ENCODE measurements around the gene DENND1A.
"Not testable (repeated sequence)": the region's sequence is repeated elsewhere in the genome, so short reads cannot be mapped to it uniquely, and the experiment has no call there.

The DENND1A gene

DNA sequence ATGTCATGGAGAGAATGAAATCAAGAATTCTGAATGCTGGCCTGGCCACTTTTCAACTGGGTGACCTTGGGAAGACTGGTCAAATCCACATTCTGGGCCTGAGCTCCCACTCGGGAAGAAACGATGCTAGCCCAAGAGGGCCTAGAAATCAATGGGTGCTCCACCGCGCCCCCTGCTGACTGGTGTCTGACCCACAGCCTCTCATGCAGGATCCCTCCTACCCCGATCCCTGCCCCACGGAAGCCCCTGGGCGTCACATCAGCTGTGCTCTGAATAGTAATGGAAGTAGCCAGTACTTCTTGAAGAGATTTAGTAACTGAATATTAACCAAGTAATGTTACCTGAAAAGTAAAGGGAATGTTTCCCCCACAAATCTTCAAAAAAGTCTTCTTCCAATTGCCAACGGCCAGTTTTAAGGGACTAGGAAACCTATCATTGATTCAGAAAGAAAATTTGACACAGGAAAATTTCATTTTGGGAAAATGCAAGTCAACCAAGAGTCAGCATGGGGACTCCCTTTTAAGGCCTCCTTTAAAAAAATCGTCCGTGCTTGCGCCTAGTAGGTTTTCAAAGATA is 530.0 kb downstream of the DENND1A start:
- no peak for DNase-seq (ENCODE audit: low read depth in 3 of 3, low spot score in 1 of 3)

DNA sequence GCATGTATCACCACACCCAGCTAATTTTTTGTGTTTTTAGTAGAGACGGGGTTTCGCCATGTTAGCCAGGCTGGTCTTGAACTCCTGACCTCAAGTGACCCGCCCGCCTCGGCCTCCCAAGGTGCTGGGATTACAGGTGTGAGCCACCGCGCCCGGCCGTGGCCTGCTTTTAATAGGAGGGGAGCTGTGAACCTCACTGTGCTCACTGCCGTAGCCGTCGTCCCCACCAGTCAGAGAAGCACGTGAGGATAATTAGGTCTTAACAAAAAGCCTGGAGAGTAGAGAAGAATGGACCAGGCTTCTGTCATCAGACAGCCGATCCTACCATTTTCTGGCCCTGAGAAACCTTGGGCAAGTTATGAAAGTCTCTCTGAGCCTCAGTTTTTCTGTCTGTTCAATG is 531.0 kb downstream of the DENND1A start:
- not testable (repeated sequence) for DNase-seq (ENCODE audit: low read depth in 3 of 3, low spot score in 1 of 3)

DNA sequence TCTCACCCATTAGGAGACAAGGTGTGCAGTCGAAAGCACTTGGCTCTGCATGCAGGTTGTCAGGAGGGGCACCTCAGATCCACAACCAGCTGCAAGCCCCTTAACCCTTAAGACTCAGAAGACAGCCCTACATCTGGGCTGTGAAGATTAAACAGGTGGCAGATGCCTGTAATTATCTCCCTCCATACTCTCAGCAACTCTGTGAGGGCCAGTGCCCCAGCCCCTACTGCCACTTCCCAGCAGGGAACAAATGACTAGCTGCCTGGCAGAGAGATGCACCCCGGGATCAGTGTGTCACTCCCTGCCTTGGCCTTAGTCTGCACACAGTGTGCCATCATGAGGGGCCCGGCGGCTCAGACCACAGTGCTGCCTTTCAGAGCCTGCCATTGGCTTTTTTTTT is 532.0 kb downstream of the DENND1A start:
- DNase-seq (ENCODE audit: low read depth in 3 of 3, low spot score in 1 of 3), result no peak

DNA sequence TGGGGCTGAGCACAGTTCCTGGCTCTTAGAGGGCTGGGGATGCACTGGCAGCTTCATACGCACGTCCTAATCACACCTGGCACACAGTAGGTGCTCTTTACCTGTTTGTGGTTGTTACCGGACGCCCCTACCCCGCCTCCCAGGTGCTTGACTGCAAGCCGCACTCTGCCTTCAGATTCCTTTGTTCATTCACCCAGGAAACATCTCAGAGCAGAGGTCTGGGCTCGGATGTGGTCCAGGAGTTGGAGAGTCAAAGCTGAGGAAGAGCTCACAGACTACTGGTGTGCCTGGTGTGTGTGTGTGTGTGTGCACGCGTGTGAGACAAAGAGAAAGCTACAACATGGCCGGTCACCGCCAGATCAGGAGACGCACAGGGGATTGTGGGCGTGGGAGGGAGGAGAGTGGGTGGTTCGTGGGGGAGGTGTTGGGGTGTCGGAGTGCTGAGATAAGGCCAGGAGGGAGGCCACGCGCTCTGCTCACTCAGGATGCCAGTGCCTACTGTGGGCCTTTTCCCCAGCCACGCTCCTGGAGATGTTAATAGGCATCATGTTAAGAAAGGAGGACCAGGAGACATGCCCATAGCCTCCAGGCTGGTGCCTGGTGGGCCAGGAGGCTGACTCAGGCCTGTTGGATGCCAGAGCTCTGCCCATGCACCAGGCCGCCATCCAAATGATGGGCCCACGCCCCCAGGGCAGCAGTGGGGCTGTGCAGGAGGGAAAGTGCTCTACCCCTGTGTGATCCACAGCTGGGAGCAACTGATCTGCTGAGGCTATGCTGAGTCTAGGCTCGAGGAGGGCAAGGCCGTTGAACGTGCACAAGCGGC is 534.0 kb downstream of the DENND1A start:
- DNase-seq (ENCODE audit: low read depth in 3 of 3, low spot score in 1 of 3), result no peak

DNA sequence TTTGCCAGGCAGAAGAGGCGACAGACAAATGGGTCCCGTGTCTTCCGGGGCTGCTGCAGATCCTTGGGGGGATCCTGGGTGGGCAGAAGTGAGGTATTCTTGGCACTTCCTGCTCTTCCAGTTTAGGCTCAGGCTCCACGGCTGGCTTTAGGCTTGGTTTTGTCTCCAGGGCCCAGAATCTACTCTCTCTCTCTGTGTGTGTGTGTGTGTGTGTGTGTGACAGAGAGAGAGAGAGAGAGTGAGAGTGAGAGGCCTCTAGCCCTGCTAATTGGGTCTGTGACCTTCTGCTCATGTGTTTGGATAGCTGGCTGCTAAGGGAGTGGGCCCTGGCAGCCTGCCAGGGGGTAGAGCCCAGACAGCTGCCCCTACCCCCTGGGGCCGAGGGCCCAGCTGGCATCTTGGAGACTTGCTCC is 534.6 kb downstream of the DENND1A start:
- no peak for DNase-seq (ENCODE audit: low read depth in 3 of 3, low spot score in 1 of 3)

DNA sequence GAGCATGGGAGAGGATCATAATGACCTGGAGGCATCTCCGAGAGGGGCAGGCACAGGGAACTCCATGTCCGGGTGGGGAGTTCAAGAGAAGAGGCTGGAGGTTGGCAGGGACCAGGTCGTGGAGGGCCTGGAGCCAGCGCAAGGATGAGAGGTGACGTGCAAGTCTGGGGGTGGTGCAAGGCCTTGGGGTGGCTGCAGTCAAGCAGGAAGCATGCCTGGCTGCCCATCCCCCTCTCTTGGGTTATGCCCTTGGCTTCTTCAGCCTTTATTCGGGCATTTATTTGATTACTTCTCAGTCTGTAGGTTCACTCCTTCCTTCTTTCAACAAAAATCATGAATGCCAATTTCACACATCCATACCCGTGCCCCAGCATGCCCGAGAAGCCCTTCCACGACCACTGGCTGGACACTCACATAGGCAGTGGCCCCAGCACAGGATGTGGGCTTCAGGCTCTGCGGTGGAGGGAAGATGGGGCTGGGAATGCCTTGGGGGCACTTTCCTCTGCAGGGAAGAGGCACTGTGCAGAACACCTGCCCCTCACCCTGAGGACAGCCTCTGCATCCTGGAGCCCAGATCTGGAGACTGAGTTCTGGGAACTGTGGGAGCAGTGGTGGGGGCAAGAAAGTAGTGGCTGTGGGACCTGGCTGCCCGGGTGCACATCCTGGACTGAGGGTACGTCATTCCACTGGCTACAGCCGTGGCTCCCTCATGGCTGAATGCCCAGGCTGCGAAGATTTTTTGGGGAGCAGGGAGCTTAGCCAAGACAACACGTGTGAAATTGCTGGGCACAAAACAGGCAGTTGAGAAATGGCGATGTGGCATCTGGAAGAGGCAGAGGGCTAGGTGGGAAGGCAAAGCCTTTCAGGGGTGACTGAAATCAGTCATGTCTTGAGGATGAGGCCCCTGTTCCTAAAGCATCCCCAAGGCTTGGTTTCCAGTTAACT is 535.4 kb downstream of the DENND1A start:
- no peak for DNase-seq (ENCODE audit: low read depth in 3 of 3, low spot score in 1 of 3)

DNA sequence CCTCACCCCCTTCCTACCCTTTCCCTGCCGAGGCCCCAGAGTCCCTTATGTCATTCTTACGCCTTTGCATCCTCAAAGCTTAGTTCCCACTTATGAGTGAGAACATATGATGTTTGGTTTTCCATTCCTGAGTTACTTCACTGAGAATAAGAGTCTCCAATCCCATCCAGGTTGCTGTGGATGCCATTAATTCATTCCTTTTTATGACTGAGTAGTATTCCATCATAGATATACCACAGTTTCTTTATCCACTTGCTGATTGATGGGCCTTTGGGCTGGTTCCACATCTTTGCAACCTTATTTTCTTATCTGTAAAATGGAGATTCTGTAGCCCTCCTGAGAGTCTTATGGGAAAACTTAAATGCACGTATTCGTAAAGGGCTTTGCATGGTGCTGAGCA is 537.1 kb downstream of the DENND1A start:
- DNase-seq (ENCODE audit: low read depth in 3 of 3, low spot score in 1 of 3), result no peak

DNA sequence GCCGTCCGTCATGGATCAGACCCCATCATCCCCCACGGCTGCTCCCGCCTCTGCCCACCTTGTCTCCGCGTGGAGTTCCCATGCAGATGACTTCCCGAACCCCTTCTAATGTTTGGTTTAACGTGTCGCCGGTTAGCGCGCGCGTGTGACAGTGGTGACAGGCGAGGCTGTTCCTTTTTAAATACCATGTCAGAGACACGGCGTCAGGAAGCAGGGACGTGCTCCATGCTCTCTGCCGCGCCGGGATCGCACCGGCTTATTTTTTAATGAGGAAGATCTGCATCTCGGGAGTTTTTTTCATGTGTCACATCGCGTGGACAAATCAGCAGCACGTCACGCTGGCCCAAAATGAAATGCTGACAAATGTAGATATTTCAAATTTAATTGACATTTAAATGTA is 538.0 kb downstream of the DENND1A start:
- no peak for DNase-seq (ENCODE audit: low read depth in 3 of 3, low spot score in 1 of 3)

DNA sequence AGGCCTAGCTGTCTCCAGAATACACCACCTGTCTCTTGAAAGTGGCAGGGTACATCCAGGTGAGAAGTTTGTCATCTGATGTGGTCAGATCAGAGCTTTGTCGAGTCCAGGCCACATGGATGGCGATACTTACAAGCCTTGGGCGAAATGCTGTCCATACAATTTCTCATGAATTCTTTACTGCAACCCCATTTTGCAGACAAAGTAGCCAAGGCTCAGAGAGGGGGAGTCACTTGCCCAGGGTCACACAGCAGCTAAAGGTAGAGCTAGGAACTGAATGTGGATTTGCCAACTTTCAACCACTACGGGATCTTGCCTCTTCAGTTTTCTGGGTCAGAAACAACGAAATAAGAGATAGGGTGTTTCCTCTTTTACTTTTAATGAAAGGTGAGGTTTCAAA is 538.7 kb downstream of the DENND1A start:
- DNase-seq (ENCODE audit: low read depth in 3 of 3, low spot score in 1 of 3), result no peak

DNA sequence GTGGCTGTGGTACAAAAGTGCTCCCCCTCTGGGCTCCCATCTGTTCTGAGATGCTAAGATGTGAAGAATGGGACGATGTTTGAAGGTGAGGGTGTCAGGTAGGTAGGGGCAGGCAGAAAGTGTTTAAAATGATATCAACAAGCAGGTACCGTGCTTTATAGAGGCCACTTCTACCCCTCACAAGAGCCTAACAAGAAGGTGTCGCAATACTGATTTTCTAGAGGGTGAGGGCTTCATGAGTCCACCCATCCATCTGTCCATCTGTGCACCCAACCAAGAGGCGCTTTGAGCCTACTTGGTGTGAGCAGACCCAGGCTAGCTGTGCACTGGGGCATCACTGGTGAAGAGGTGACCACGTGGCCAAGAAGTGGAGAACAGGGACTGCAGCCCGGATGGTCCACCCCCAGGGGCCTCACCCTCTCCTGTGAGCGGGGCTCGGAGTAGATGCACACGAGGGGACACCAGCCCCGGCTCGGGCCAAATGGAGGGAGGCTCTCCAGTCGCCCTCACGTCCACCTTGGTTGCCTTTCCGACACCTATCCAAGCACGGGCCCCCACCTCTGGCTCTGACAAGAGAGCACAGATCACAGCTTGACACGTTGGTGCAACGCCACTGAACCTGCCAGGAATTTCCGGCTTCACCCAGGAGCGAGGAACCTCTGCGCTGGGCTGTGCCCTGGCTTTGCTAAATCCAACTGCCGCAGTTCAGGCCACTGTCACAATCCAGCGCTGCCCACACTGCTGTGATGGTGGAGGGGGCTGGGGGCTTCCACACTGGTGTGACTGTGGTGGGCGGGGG is 539.4 kb downstream of the DENND1A start:
- DNase-seq (ENCODE audit: low read depth in 3 of 3, low spot score in 1 of 3), result no peak

DNA sequence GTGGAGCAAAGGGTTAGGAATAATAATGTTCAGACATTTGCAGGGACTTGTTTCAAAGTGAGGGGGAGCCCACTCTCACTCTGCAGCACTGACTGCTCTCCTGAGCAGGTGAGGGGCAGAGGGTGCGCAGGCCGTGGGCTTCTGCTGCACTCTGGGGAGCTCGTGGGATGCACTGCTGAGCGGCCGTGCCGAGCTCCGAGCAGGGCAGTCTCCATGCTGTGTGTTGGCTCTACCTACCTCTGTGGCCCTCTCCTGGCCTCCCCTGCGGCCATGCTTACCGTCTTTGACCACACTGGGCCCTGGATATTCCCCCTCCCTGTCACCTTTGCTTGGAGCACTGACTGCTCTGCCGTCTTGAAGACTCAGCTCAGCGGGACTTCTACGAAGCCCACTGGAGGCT is 540.2 kb downstream of the DENND1A start:
- no peak for DNase-seq (ENCODE audit: low read depth in 3 of 3, low spot score in 1 of 3)

DNA sequence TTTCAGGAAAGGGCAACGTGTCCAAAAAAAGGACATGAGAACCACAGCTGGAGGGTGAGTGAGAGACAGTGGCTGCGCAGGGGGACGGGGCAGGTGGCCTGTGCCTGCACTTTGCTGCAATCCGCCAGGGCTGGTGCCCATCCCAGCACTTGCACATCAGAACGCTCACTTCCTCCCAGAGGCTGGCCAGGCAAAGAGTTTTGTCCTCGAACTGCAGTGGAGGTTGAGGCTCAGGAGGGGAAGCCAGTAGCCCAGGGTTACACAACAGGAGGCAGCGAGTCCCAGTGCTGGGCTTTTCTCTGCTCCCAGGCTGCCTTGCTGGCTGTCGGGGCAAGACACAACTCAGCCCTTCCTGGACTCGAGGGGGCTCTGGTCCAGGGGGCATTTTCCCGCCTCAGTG is 540.9 kb downstream of the DENND1A start:
- no peak for DNase-seq (ENCODE audit: low read depth in 3 of 3, low spot score in 1 of 3)

DNA sequence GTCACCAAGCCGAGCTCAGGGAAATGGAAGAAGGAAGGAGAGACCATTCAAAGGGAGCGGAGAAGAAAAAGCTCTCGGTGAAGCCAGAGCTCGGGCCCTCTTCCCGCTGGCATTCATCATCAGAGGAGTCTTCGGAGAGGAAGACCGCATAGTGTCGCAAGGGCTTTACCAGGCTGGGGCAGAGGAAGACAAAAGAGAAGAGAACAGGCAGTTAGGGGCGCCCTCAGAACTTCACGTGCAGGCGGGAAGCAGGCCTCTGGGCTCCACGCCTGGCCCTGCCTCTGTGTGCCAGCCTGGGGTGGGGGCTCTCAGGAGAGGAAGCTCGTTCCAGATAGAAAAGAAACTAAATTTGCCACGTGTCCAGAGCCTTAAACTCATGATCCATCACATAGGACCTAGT is 542.2 kb downstream of the DENND1A start:
- DNase-seq (ENCODE audit: low read depth in 3 of 3, low spot score in 1 of 3), result no peak

DNA sequence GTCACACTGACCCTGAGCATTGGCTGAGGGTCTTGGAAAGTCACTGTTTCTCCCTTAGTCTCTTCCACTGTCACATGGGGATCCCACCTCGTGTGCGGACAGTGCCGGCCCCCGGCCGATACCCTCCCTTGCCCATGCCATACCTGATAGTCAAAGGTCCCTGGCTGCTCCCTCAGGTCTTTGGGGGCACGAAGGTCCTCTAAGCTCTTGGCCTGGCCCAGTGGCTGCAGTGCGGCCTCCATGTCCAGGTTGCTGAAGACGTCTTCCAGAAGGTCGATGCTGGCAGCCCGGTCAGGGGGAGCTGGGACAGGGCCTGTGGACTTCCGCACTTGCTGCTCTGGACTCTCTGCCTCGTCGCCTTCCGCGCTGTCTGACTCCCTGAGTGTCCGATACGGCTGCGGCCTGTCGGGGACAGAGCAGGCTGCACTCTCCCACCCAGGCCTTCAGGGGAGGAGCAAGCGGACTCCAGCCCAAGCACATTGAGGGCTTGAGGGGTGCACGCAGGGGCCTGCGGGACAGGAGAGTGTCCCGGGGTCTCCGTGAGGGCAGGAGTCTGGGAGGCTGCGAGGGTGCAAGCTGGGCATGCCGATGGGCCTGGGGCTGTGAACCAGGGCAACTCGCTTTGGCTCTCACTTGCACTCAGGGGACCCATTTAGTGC is 546.3 kb downstream of the DENND1A start:
- DNase-seq (ENCODE audit: low read depth in 3 of 3, low spot score in 1 of 3), result no peak

DNA sequence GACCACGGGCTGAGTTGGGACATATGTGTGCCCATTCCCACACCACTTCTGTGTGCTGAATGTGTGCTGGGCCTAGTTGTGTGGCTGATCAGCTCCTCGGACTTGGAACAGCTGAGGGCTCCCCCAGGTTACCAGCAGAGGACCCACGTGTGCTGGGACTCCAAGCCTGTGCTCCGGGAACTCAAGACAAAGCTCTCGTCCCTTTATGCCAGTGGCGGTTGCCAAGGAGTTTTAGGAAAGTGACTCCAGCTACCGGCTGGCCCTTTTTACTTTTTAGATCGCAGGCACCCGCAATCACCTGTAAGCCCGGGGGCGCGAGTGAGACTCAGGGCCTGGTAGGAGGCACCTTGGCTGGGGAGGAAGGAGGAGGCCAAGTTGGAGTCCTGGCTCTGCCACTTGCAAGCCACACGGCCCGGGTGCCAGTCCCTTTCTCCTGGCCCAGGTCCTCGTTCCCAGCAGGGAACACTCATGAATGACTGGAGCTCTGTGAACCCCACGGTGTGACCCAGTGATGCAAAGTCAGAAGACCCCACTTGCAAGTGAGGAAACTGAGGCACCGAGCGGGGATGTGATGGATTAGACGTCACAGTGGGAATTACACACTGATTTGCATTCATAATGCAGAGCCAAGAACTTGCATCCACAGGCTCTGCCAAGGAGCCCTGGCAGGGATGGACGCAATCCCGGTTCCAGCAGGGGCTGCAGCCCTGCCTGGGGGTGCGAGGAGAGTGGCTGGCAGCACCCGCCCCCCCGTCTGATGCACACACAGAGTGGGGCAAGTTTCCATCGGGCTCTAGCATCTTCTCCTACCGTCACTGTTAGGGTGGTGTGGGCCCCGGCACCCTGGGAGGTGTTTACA is 547.0 kb downstream of the DENND1A start:
- no peak for DNase-seq (ENCODE audit: low read depth in 3 of 3, low spot score in 1 of 3)

DNA sequence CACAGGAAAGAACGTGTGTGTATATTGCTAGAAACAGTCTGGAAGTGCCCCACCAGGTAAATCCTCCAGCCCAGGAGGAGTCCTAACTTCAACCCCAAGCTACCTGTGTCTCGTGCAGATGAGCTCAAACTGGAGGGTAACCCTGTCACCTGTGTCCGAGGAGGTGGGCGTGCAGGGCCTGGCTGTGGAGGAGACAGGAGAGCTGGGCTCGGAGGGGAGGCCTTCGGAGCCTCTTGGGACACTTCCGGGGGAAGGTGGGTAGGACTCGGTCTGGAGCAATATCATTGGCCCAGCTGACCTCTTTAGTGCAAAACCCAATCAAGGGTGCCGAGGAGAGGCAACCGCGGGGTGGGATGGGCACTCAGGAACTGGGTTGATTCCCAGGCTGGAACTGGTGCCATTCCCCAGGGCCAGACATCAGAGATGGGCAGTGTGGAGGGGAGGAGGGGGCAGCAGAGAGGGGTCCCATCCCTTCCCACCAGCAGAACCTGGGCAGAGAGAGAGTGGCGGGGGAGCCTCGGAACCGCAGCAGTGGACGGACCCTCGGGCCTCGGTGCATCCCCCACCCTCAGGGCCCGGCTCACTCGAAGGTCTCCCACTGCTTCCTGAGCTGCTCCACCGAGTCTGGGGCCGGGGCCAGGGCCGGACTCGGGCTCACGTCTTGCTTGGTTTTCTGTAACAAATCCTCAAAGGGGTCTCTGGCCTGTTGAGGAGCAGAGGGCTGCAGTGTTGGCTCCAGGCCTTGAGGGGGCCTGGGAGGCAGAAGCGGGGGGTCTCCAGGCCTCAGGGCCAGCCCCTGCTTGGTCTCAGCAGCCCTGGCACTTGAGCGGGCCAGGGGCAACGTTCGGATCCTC is 548.8 kb downstream of the DENND1A start:
- DNase-seq (ENCODE audit: low read depth in 3 of 3, low spot score in 1 of 3), result no peak

DNA sequence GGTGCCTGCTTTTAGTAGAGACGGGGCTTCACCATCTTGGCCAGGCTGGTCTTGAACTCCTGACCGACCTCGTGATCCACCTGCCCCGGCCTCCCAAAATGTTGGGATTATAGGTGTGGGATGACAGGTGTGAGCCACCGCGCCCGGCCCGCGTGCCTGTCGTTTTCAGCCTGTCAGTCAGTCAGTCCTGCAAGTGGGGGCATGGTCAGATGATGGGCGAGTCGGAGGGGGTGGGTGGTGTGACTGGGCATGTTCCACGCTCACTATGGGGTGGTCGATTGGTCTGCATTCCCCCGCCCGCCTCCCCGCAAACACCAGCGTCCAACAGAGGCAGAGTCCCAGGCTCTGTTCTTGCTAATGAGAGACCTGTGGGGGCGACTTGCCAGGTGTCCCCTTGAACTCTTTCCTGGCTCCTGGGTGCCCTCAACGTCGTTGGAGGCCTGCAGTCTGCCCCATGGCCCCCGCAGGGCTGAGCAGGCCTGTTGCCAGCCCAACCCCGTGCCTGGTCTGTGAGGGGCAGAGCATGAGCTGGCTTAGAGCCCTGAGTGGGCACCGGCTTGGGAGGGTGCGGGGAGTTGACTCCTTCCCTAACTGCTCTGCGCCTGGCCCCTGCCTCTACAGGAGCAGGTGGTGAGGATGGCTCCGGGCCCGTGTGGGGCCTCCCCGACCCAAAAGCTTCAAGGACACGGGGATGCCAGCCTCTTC is 550.8 kb downstream of the DENND1A start:
- DNase-seq (ENCODE audit: low read depth in 3 of 3, low spot score in 1 of 3), result no peak

DNA sequence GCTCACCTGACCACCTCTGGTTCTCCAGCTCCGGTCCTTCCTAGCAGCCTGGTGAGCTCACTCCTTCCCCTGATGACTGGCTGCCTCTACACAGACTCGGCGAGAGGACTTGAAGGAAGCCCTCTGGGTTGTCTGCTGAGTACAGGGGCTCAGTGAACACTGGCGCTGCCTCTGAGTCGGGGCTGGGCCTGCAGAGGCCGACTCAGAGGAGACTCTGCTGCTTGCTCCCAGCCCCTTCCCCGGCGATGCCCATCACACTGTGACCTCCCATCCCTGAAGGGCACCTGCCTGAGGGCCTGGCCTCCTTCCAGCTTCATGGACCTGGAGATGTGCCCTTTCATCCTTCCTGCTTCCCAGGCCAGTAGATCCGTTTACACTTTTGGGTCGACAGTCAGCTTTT is 551.9 kb downstream of the DENND1A start:
- DNase-seq (ENCODE audit: low read depth in 3 of 3, low spot score in 1 of 3), result no peak
